ENCODE measurements around the gene ST8SIA1. TPM values are rescaled to one million over a fixed set of nuclear protein-coding genes. Genes with fewer than 3 reads are reported as not detected.

ST8SIA1 gene
- total and polyA plus RNA-seq, 2 of the 8 experiments (the other 6 are each of a cell fraction or from before 2014, with no cell fraction given) = 1.9 to 4.4 TPM

DNA sequence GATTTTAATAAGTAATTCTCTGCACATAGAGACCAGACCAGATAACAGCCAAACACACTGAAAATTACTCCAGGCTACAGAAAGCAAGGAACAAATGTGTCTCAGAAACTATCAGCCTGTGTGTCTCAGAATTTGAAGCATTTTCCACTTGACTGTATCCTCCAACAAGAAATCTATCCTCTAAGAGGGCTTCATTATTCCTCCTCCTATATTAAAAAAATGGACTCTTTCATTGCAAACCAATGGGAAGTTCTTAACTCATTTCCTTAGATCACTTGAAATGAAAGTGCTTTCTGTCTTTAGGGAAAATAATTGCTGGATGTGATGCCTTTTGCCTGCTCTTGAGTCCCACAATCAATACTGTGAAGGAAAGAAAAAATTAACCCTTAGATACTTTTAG lies 2.3 kb downstream of the ST8SIA1 start:
- H3K79me1 ChIP-seq (ENCODE audit: low read depth, low read length) = no peaks in the 10 kb centered on the region
- no peak overlapping the region for H3K4me2 ChIP-seq (ENCODE audit: insufficient read depth in 1 of 2, low read depth in 2 of 2, low read length in 2 of 2)
- H4K8ac ChIP-seq (ENCODE audit: extremely low read depth, insufficient read depth, low read length) = no peak overlapping the region
- no peaks in the 10 kb centered on the region for H3K79me2 ChIP-seq (ENCODE audit: control insufficient read depth in 1 of 2, insufficient read depth in 2 of 2, low read length in 2 of 2)
- DNase-seq (ENCODE audit: low read depth in 1 of 2, low spot score in 2 of 2) (no peak), FAIRE-seq (no peak)
- ChIA-PET POLR2A (ENCODE audit: partially characterized antibody) (no interaction called here), CTCF (ENCODE audit: partially characterized antibody) (no interaction called here)
- no peak overlapping the region for H2BK5ac ChIP-seq (ENCODE audit: low read depth, low read length)
- no peak overlapping the region for H3K9ac ChIP-seq (replicated peaks in 1 of 4; ENCODE audit: extremely low read depth in 1 of 4, low read depth in 3 of 4, low read length in 3 of 4)
- peaks cover 15% of the 10 kb centered on the region for H3K23me2 ChIP-seq (ENCODE audit: low read depth, low read length)
- H3K4me1 ChIP-seq (replicated peaks in 1 of 4; ENCODE audit: control insufficient read depth in 3 of 4, insufficient read depth in 4 of 4, low read length in 3 of 4) = peaks cover 0 to 6% (median 3%) of the 10 kb centered on the region in 4 experiments; a peak in 4 of 7 replicates
- H3K27ac ChIP-seq (ENCODE audit: low read depth, low read length) = no peak overlapping the region
- H2BK12ac ChIP-seq (ENCODE audit: low read depth, low read length) = no peak overlapping the region
- TF ChIP-seq SIN3A (conservative IDR thresholded peaks at IDR 0.05 in 1 of 2, IDR thresholded peaks at IDR 0.05 in 1 of 2; ENCODE audit: low read depth in 1 of 2, low read length in 2 of 2) (no peak), JUND (IDR thresholded peaks at IDR 0.05; ENCODE audit: low read length) (no peak), CBX5 (IDR thresholded peaks at IDR 0.05; ENCODE audit: low read depth, low read length) (no peak), NANOG (IDR thresholded peaks at IDR 0.05; ENCODE audit: insufficient read depth, low read depth, low read length, poor library complexity, severe bottlenecking) (no peak), SIX5 (IDR thresholded peaks at IDR 0.05; ENCODE audit: low read depth, low read length) (no peak), SP4 (IDR thresholded peaks at IDR 0.05; ENCODE audit: low read length) (no peak), ZNF274 (IDR thresholded peaks at IDR 0.05; ENCODE audit: borderline replicate concordance, extremely low read depth, low read length) (no peak), TBP (IDR thresholded peaks at IDR 0.05; ENCODE audit: low read depth, low read length) (no peak), RNF2 (IDR thresholded peaks at IDR 0.05; ENCODE audit: borderline replicate concordance, low read depth, low read length, missing control alignments, poor library complexity, severe bottlenecking) (no peak), CTBP2 (IDR thresholded peaks at IDR 0.05; ENCODE audit: borderline replicate concordance, insufficient read depth, insufficient read length, low read length) (no peak), NRF1 (IDR thresholded peaks at IDR 0.05; ENCODE audit: low read depth, low read length) (no peak), SP2 (IDR thresholded peaks at IDR 0.05; ENCODE audit: low read length) (no peak), SIRT6 (IDR thresholded peaks at IDR 0.05; ENCODE audit: low read length) (no peak), ASH2L (IDR thresholded peaks at IDR 0.05; ENCODE audit: low read length) (no peak), MAFK (IDR thresholded peaks at IDR 0.05; ENCODE audit: low read depth, low read length) (no peak)
- TF ChIP-seq, protein P1, sequence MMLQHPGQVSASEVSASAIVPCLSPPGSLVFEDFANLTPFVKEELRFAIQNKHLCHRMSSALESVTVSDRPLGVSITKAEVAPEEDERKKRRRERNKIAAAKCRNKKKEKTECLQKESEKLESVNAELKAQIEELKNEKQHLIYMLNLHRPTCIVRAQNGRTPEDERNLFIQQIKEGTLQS (IDR thresholded peaks at IDR 0.05; ENCODE audit: insufficient read depth, low read depth, low read length) = no peak
- H4K20me1 ChIP-seq (replicated peaks in 1 of 2; ENCODE audit: control insufficient read depth in 1 of 2, insufficient read depth in 2 of 2, low read length in 2 of 2) = peaks cover 1 to 2% of the 10 kb centered on the region in 2 experiments
- H4K91ac ChIP-seq (replicated peaks; ENCODE audit: insufficient read length, low read length) = no peak overlapping the region
- no peak overlapping the region for H2BK15ac ChIP-seq (ENCODE audit: low read length)
- H3K56ac ChIP-seq (replicated peaks; ENCODE audit: insufficient read length, low read depth, low read length) = no peak overlapping the region
- H4K5ac ChIP-seq (ENCODE audit: insufficient read length, low read depth, low read length) = no peak overlapping the region
- H2AFZ ChIP-seq (ENCODE audit: low read length) = no peak overlapping the region
- H2BK120ac ChIP-seq (replicated peaks; ENCODE audit: low read depth, low read length) = no peak overlapping the region
- no peak overlapping the region for H3K18ac ChIP-seq (ENCODE audit: extremely low read depth, low read length)
- H2AK5ac ChIP-seq (ENCODE audit: low read depth, low read length) = no peak overlapping the region
- no peaks in the 10 kb centered on the region for H3K36me3 ChIP-seq (ENCODE audit: control insufficient read depth in 2 of 4, insufficient read depth in 4 of 4, low read length in 3 of 4)
- peaks cover 6 to 26% (median 17%) of the 10 kb centered on the region in 4 experiments for H3K27me3 ChIP-seq (replicated peaks in 1 of 4; ENCODE audit: control insufficient read depth in 3 of 4, extremely low read depth in 1 of 4, insufficient read depth in 3 of 4, low read length in 3 of 4)
- H2BK20ac ChIP-seq (ENCODE audit: low read length) = no peak overlapping the region
- no peak overlapping the region for H3K4me3 ChIP-seq (ENCODE audit: extremely low read depth in 1 of 4, insufficient read depth in 2 of 4, low read depth in 3 of 4, low read length in 4 of 4)
- no peak overlapping the region for H3K14ac ChIP-seq (ENCODE audit: insufficient read length)
- no peak overlapping the region for H3K4ac ChIP-seq (replicated peaks; ENCODE audit: insufficient read length, low read depth, low read length)
- H3K9me3 ChIP-seq (ENCODE audit: insufficient read depth in 2 of 2, low read depth in 1 of 2, low read length in 1 of 2) = no peaks in the 10 kb centered on the region
- no peak overlapping the region for H3K23ac ChIP-seq (ENCODE audit: insufficient read length)
